Measurements from ENCODE around the gene VKORC1.

The VKORC1 gene

GRCh38 chr16:31061126-31061812 is 33.3 kb downstream of the VKORC1 start:
- DNase-seq: no peak

GRCh38 chr16:31055613-31056012 is 39.0 kb downstream of the VKORC1 start:
- DNase-seq: no peak

GRCh38 chr16:31052114-31052513 is 42.5 kb downstream of the VKORC1 start:
- no peak for DNase-seq

- DNase-seq: no peak
These were observed 44.1 kb downstream of the VKORC1 start for GRCh38 chr16:31050280-31051030.

- DNase-seq: no peak
These were observed 50.6 kb downstream of the VKORC1 start for GRCh38 chr16:31043898-31044481.

GRCh38 chr16:31043352-31043751 is 51.2 kb downstream of the VKORC1 start:
- no peak for DNase-seq

GRCh38 chr16:31042866-31043265 is 51.7 kb downstream of the VKORC1 start:
- no peak for DNase-seq
